HFF-Myc (cell line): ENCODE data around the gene TNK1.

ENCODE experiments used
- DNase-seq: peaks from one replicate; pipeline ENCODE4 v3.0.0-alpha.2; 2011; ENCODE audit warnings: low read depth; ENCODE audit errors: extremely low read depth
- H3K4me3 ChIP-seq: replicated peaks from 2 replicates; pipeline ENCODE4 v1.5.1; 2011; ENCODE audit warnings: low read depth, mild to moderate bottlenecking, control low read depth, low read length
- TF ChIP-seq, protein P1 (sequence below): IDR thresholded peaks from 2 replicates; pipeline ENCODE4 v1.5.1; 2012; ENCODE audit warnings: mild to moderate bottlenecking, low read depth, low read length, control low read depth; ENCODE audit errors: missing control alignments

Gene TNK1

DNA sequence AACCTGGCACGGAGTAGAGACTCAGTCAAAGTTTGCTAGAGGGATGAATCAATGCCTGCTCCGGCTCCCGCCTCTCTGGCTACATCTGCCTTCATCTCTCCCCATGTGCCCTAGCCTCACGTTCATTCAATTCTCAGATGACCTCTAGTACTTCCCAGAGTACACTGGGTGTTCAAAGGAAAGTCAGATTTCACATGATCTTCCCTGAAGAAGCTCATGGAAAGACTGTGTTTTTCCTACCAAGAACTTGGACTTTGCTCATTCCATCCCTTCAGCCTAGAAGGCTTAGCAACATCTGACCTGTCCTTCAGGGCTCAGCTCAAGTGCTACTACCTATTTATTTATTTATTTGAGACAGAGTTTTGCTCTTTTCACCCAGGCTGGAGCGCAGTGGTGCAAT is 11.1 kb upstream of the TNK1 start:
- DNase-seq: no peak
- H3K4me3 ChIP-seq: no peak overlapping the region
- TF ChIP-seq, protein P1, sequence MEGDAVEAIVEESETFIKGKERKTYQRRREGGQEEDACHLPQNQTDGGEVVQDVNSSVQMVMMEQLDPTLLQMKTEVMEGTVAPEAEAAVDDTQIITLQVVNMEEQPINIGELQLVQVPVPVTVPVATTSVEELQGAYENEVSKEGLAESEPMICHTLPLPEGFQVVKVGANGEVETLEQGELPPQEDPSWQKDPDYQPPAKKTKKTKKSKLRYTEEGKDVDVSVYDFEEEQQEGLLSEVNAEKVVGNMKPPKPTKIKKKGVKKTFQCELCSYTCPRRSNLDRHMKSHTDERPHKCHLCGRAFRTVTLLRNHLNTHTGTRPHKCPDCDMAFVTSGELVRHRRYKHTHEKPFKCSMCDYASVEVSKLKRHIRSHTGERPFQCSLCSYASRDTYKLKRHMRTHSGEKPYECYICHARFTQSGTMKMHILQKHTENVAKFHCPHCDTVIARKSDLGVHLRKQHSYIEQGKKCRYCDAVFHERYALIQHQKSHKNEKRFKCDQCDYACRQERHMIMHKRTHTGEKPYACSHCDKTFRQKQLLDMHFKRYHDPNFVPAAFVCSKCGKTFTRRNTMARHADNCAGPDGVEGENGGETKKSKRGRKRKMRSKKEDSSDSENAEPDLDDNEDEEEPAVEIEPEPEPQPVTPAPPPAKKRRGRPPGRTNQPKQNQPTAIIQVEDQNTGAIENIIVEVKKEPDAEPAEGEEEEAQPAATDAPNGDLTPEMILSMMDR: no peak

DNA sequence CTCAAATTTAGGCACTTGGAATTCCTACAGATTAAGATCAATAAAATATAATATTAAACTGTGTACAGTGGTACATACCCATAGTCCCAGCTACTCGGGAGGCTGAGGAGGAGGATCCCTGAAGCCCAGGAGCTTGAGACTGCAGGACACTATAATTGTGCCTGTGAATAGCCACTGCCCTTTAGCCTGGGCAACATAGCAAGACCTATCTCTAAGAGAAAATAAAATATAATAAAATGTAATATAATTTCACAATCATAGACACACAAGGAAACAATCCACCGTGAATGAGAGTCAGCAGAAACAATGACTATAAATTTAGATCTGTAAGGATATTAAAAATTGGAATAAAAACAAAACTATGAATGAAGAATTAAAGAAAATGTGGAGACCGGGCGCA is 10.0 kb upstream of the TNK1 start:
- H3K4me3 ChIP-seq: no peak overlapping the region
- no peak for DNase-seq
- TF ChIP-seq, protein P1: no peak

DNA sequence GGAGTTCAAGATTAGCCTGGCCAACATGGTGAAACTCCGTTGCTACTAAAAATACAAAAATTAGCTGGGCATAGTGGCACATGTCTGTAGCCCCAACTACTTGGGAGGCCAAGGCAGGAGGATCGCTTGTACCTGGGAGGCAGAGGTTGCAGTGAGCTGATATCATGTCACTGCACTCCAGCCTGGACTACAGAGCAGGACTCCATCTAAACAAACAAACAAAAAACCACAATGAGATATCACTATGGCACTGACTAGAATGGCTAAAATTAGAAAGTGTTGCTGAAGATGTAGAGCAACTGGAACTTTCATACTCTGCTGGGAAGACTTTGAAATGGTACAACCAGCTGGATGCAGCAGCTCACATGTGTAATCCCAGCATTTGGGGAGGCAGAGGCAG is 6.5 kb upstream of the TNK1 start:
- no peak overlapping the region for H3K4me3 ChIP-seq
- no peak for DNase-seq
- TF ChIP-seq, protein P1: no peak

DNA sequence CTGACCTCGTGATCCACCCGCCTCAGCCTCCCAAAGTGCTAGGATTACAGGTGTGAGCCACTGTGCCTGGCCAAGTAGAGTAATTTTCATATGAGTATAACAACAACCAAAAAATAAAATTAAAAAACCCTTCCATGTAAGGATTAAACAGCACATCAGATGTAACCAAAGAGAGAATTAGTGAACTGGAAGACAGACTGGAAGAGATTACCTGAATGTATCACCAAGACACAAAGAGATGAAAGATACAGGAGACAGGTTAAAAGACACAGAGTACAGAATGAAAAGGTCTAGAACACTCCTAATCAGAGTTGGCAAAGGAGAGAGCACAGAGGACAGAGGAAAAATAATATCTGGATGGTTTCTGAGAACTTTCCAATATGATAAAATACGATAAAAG is 1.8 kb upstream of the TNK1 start:
- DNase-seq: no peak
- TF ChIP-seq, protein P1: no peak

DNA sequence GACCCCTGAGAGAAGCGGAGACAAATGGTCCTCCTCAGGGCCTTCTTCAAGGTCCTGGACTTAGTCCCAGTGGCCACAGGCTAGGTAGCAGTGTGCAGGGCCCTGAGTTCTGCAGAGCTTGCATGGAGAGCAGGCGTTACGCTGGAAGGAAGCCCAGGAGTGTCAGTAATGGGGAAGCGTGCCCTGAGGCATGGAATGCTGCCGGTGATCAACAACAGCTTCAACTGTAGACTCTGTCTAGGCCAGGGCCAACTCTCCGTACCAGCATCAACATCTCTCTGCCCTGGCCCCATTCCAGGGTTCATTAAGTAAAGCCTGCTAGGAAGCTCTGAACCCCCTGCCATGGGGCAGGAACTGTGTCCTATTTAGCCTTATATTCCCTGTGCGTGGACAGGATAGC is 568 bp upstream of the TNK1 start:
- TF ChIP-seq, protein P1: no peak

More for the DNA sequence above, 1.8 kb upstream of the TNK1 start:
- H3K4me3 ChIP-seq: no peak overlapping the region

DNA sequence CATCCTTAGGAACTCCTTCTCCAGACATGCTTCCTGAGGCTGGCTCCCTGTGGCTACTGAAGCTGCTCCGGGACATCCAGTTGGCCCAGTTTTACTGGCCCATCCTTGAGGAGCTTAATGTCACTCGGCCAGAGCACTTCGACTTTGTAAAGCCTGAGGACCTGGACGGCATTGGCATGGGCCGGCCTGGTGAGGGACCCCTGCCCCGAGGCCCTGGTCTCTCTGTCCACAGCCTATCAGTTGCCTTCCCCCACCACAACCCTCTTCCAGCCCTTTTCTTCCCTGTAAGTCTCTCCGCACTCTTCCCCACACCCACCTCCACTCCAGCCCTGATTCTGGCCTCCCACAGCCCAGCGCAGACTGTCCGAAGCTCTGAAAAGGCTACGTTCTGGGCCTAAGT is 2.0 kb downstream of the TNK1 start:
- TF ChIP-seq, protein P1: no peak
- H3K4me3 ChIP-seq: no peak overlapping the region
- no peak for DNase-seq

More for the DNA sequence above, 568 bp upstream of the TNK1 start:
- H3K4me3 ChIP-seq: no peak overlapping the region; the same call in 1 of the 2 replicates
- DNase-seq: no peak

DNA sequence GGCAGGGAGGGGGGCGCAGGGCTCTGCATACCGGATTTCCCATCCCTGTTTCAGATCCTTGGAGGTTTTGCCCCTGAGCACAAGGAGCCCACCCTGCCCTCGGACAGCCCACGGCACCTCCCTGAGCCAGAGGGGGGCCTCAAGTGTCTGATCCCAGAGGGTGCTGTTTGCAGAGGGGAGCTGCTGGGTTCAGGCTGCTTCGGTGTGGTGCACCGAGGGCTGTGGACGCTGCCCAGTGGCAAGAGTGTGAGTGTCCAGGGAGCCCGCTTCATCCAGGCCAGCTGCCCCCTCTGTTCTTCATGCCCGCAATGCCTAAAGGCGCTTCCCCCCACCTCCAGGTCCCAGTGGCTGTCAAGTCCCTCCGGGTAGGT is 2.5 kb downstream of the TNK1 start:
- DNase-seq: no peak
- TF ChIP-seq, protein P1: no peak
- peak overlapping the region; percentile 40 for H3K4me3 ChIP-seq
